Right lobe of liver (tissue), 6 donors: ENCODE measurements around the gene FFAR1. TPM values are rescaled to one million over a fixed set of nuclear protein-coding genes. Genes with fewer than 3 reads are reported as not detected.

ENCODE experiments used
- ATAC-seq, 4 donors: fragments of 200-7000 bp; cut with Tn5 transposase; one replicate each; pipeline ENCODE4 v1.9.1; 2020; ENCODE audit warnings: mild to moderate bottlenecking in 4 of 4, moderate library complexity in 4 of 4
- DNase-seq, 3 donors: peaks; one replicate each; pipeline ENCODE4 v3.0.0-alpha.2; 2020
- H3K27ac ChIP-seq, 3 donors: fragments of 200-600 bp; one replicate each; pipeline ENCODE4 v1.8.0; 2022
- H3K27me3 ChIP-seq, 2 donors: fragments of 200-600 bp; one replicate each; pipeline ENCODE4 v1.8.0; 2022
- H3K36me3 ChIP-seq, 4 donors: fragments of 200-600 bp; sonication (generic) in 1 of 4; one replicate each; pipeline versions ENCODE4 v1.5.1 to v1.8.0; 2017 to 2022; ENCODE audit warnings: control low read depth in 1 of 4
- H3K4me1 ChIP-seq, 4 donors: fragments of 200-600 bp; sonication (generic) in 1 of 4; one replicate each; pipeline versions ENCODE4 v1.5.1 to v1.8.0; 2017 to 2022; ENCODE audit warnings: control low read depth in 1 of 4
- H3K4me3 ChIP-seq, 3 donors: fragments of 200-600 bp; one replicate each; pipeline ENCODE4 v1.8.0; 2022
- H3K9me3 ChIP-seq, 4 donors: fragments of 200-600 bp; sonication (generic) in 1 of 4; one replicate each; pipeline versions ENCODE4 v1.5.1 to v1.8.0; 2017 to 2022; ENCODE audit warnings: control low read depth in 1 of 4
- POLR2A ChIP-seq: fragments of 450-650 bp; IDR thresholded peaks from one replicate; pipeline ENCODE4 v1.6.1; 2017; ENCODE audit warnings: antibody characterized with exemption, mild to moderate bottlenecking
- WGBS: methylation state at CpG from one replicate; pipeline ENCODE4 v1.1.6; 2018; ENCODE audit warnings: low coverage, low lambda C conversion rate; ENCODE audit not compliant: insufficient coverage; ENCODE audit errors: missing lambda C conversion rate; 5-methylcytosine and 5-hydroxymethylcytosine counted together
- intact Hi-C, 2 donors: fragments of 100-400 bp; cut with DNase I; formaldehyde crosslinking; loops; one replicate each; pipeline versions ENCODE4 v1.11.2 to v1.14.1; 2022
- total RNA-seq, 6 experiments: library from RNA; depleted of rRNA in 2 of 6; stranded (reverse); fragments of >200 nt in 2 of 6; fragmentation: NEBNext Ultra II Directional in 3 of 6; extraction: Animal tissue kit (Norgen Biotek cat#: 25700) in 3 of 6; gene quantifications; one replicate each; pipeline versions ENCODE4 v1.1.0 to v1.2.4, GENCODE V29; 2016 to 2023
- TF ChIP-seq, protein P1 (sequence below), 4 donors: fragments of 200-600 bp in 3 of 4; fragments of 450-650 bp in 1 of 4; IDR thresholded peaks; one replicate each; pipeline versions ENCODE4 v1.5.1 to v1.8.0; 2016 to 2022; ENCODE audit warnings: antibody characterized with exemption in 4 of 4, mild to moderate bottlenecking in 2 of 4
- donor health status: DM: no; HTN: yes; CAD: no.
- donor health status: DM: no; HTN: no; CAD: no.
- donor health status: DM: no; HTN: no; CAD: no.
- donor health status: DM: no; HTN: yes; CAD: no.
- donor health status: DM: no; HTN: yes; CAD: no.

Gene FFAR1
- total RNA-seq, 6 experiments from 2014 or later, result not detected

DNA sequence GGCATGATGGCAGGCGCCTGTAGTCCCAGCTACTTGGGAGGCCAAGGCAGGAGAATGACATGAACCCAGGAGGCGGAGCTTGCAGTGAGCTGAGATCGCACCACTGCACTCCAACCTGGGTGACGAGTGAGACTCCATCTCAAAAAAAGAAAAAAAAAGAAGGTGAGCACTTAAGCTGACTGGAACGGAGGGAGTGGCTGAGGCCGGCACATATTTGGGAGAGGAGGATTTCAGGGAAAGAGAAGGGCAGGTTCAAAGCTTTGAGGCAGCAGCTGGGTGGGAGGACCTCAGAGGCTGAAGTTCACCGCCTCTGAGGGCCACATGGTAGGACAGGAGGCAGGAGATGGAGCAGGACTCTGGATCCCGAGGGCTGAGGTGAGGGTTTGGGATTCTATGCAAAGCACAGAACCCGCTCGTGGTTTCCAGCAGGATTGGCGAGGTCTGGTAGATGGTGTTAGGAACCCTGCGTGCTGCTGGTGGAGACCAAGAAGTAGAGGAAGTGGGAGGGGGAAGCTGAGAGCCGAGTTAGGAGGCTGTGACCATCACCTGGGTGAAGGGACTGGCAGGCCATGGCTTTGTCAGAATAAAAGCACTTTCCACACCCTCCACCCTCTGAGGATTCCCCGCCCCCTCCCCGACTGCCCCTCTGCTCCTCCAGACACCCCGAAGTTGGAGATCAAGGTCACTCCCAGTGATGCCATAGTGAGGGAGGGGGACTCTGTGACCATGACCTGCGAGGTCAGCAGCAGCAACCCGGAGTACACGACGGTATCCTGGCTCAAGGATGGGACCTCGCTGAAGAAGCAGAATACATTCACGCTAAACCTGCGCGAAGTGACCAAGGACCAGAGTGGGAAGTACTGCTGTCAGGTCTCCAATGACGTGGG lies 10.4 kb upstream of the FFAR1 start:
- intact Hi-C loops, result no loop called here
- Histone ChIP-seq H3K9me3 (no peaks in the 10 kb centered on the region), H3K27me3 (no peaks in the 10 kb centered on the region), H3K4me3 (no peak overlapping the region), H3K27ac (no peak overlapping the region), H3K36me3 (no peaks in the 10 kb centered on the region), H3K4me1 (no peaks in the 10 kb centered on the region)
- no peak for TF ChIP-seq POLR2A
- TF ChIP-seq, protein P1, sequence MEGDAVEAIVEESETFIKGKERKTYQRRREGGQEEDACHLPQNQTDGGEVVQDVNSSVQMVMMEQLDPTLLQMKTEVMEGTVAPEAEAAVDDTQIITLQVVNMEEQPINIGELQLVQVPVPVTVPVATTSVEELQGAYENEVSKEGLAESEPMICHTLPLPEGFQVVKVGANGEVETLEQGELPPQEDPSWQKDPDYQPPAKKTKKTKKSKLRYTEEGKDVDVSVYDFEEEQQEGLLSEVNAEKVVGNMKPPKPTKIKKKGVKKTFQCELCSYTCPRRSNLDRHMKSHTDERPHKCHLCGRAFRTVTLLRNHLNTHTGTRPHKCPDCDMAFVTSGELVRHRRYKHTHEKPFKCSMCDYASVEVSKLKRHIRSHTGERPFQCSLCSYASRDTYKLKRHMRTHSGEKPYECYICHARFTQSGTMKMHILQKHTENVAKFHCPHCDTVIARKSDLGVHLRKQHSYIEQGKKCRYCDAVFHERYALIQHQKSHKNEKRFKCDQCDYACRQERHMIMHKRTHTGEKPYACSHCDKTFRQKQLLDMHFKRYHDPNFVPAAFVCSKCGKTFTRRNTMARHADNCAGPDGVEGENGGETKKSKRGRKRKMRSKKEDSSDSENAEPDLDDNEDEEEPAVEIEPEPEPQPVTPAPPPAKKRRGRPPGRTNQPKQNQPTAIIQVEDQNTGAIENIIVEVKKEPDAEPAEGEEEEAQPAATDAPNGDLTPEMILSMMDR (IDR thresholded peaks at IDR 0.05), result no peak
- DNase-seq, result peak in 1 of 3 donors; percentile 10
- WGBS, result 86% methylated on average over 12 of the region's 25 CpGs
- ATAC-seq, result no peak

DNA sequence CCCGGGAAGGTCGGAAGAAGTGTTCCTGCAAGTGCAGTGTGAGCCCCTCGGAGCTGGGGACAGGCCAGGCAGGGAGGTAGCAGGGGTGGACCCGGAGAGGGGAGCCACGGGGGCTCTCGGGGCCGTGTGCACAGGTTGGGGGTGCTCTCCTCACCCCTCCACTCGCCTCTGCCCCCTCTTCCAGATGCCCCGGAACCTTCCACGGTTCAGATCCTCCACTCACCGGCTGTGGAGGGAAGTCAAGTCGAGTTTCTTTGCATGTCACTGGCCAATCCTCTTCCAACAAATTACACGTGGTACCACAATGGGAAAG lies 9.8 kb upstream of the FFAR1 start:
- Histone ChIP-seq H3K4me3 (no peak overlapping the region), H3K27me3 (no peaks in the 10 kb centered on the region), H3K4me1 (no peaks in the 10 kb centered on the region), H3K9me3 (no peaks in the 10 kb centered on the region), H3K27ac (no peak overlapping the region), H3K36me3 (no peaks in the 10 kb centered on the region)
- WGBS, result 71% methylated on average over 4 of the region's 13 CpGs
- DNase-seq (peak in 1 of 3 donors; percentile 8), ATAC-seq (no peak)
- intact Hi-C loops, result no loop called here
- TF ChIP-seq, protein P1 (IDR thresholded peaks at IDR 0.05), result no peak
- TF ChIP-seq POLR2A, result no peak

DNA sequence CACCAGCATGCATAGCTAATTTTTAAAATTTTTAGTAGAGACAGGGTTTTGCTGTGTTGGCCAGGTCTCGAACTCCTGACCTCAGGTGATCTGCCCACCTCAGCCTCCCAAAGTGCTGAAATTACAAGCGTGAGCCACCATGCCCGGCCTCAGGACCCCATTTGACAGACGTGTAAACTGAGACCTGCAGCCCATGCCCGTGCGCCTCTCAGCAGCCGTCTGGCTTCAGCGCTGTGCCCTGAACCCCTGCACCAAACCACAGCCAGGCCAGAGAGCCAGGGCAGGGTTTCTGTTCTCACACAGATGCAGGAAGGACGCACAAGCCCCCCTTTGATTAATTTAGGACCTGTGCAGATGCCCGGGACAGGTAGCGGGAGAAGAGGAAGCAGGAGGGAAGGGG lies 7.3 kb upstream of the FFAR1 start:
- TF ChIP-seq POLR2A, result no peak
- TF ChIP-seq, protein P1 (IDR thresholded peaks at IDR 0.05), result no peak
- intact Hi-C loops, result loop anchor here in 1 of 2 donors (10.0 kb wide), 1 partner anchor 134 kb away; no protein-coding TSS in a partner anchor
- 77% methylated on average over 10 of the region's 11 CpGs for WGBS
- Histone ChIP-seq H3K4me3 (no peak overlapping the region), H3K27me3 (no peaks in the 10 kb centered on the region), H3K4me1 (no peaks in the 10 kb centered on the region), H3K9me3 (no peaks in the 10 kb centered on the region), H3K27ac (no peak overlapping the region), H3K36me3 (no peaks in the 10 kb centered on the region)
- peak in 1 of 3 donors; percentile 5 for DNase-seq
- no peak for ATAC-seq

DNA sequence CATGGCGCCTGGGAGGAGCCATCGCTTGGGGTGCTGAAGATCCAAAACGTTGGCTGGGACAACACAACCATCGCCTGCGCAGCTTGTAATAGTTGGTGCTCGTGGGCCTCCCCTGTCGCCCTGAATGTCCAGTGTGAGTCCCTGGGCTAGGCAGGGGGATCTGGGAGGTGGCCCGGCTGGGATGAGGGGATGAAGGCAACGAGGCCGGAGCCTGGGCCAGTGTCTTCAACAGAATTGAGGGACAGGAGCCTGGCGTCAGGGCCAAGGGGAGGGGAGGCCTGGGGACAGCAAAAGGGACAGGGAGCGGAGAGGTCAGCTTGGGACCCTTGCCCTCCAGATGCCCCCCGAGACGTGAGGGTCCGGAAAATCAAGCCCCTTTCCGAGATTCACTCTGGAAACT lies 6.7 kb upstream of the FFAR1 start:
- peak in 1 of 3 donors; percentile 25 for DNase-seq
- no peaks in the 10 kb centered on the region for H3K9me3 ChIP-seq
- intact Hi-C loops, result loop anchor here in 1 of 2 donors (10.0 kb wide), 1 partner anchor 134 kb away; no protein-coding TSS in a partner anchor
- H3K4me3 ChIP-seq, result no peak overlapping the region
- H3K36me3 ChIP-seq, result no peaks in the 10 kb centered on the region
- H3K27ac ChIP-seq, result no peak overlapping the region
- WGBS, result 70% methylated on average over 12 of the region's 16 CpGs
- no peaks in the 10 kb centered on the region for H3K27me3 ChIP-seq
- TF ChIP-seq, protein P1 (IDR thresholded peaks at IDR 0.05), result no peak
- no peak for TF ChIP-seq POLR2A
- no peak for ATAC-seq
- H3K4me1 ChIP-seq, result no peaks in the 10 kb centered on the region
